HCT116 (cell line): ENCODE measurements around the gene RPS27L.

ENCODE experiments used
- CBX3 ChIP-seq: IDR thresholded peaks from 2 replicates; pipeline ENCODE4 v1.6.1; 2012; ENCODE audit warnings: low read depth
- CEBPB ChIP-seq: IDR thresholded peaks from 2 replicates; pipeline ENCODE4 v1.6.1; 2012; ENCODE audit warnings: low read depth
- EGR1 ChIP-seq: IDR thresholded peaks from 2 replicates; pipeline ENCODE4 v1.6.1; 2012; ENCODE audit warnings: low read depth
- EZH2 ChIP-seq: fragments of 200-600 bp; sonication (generic); IDR thresholded peaks from 2 replicates; pipeline ENCODE4 v1.6.1; 2017; ENCODE audit warnings: antibody characterized with exemption, mixed run types
- EZH2phosphoT487 ChIP-seq: fragments of 200-600 bp; IDR thresholded peaks from 2 replicates; pipeline ENCODE4 v1.6.1; 2018; ENCODE audit warnings: antibody characterized with exemption, borderline replicate concordance
- POLR2A ChIP-seq: IDR thresholded peaks from 2 replicates; pipeline ENCODE4 v1.7.0; 2011; ENCODE audit warnings: borderline replicate concordance; ENCODE audit not compliant: insufficient read depth, insufficient read length; ENCODE audit errors: extremely low read depth
- POLR2AphosphoS5 ChIP-seq: IDR thresholded peaks from 2 replicates; pipeline ENCODE4 v1.6.1; 2011; ENCODE audit warnings: mild to moderate bottlenecking, low read depth, low read length, moderate library complexity
- RAD21 ChIP-seq: IDR thresholded peaks from 2 replicates; pipeline ENCODE4 v1.6.1; 2012; ENCODE audit warnings: low read depth, mild to moderate bottlenecking
- SP1 ChIP-seq: IDR thresholded peaks from 2 replicates; pipeline ENCODE4 v1.6.1; 2012; ENCODE audit warnings: low read depth
- ZNF274 ChIP-seq: fragments of 200-500 bp; sonication (Bioruptor generic); IDR thresholded peaks from 2 replicates; pipeline ENCODE4 v1.6.1; 2014; ENCODE audit warnings: mild to moderate bottlenecking, low read depth, low read length, inconsistent platforms
- TF ChIP-seq, protein P1 (sequence below), 3 experiments: fragments of 200-600 bp in 1 of 3; sonication (generic) in 1 of 3; IDR thresholded peaks in 2 of 3; conservative IDR thresholded peaks in 1 of 3; 2 replicates each; pipeline ENCODE4 v1.5.1; 2012 to 2017; ENCODE audit warnings: low read depth in 2 of 3, low read length in 2 of 3, antibody characterized with exemption in 1 of 3, borderline replicate concordance in 1 of 3, control low read depth in 1 of 3, mild to moderate bottlenecking in 1 of 3, mixed read lengths in 1 of 3, mixed run types in 1 of 3, moderate library complexity in 1 of 3; ENCODE audit not compliant: insufficient read depth in 1 of 3
- TF ChIP-seq, protein P2 (sequence below): IDR thresholded peaks from 2 replicates; pipeline ENCODE4 v1.6.1; 2012
- TF ChIP-seq, protein P3 (sequence below): IDR thresholded peaks from 2 replicates; pipeline ENCODE4 v1.6.1; 2012
- TF ChIP-seq, protein P4 (sequence below): IDR thresholded peaks from 2 replicates; pipeline ENCODE4 v1.6.1; 2012; ENCODE audit warnings: low read depth

- TF ChIP-seq POLR2A (no peak), EGR1 (no peak), EZH2 (no peak), EZH2phosphoT487 (no peak), ZNF274 (no peak), POLR2AphosphoS5 (no peak), CEBPB (no peak), SP1 (no peak), RAD21 (no peak), CBX3 (no peak)
- TF ChIP-seq, protein P1, sequence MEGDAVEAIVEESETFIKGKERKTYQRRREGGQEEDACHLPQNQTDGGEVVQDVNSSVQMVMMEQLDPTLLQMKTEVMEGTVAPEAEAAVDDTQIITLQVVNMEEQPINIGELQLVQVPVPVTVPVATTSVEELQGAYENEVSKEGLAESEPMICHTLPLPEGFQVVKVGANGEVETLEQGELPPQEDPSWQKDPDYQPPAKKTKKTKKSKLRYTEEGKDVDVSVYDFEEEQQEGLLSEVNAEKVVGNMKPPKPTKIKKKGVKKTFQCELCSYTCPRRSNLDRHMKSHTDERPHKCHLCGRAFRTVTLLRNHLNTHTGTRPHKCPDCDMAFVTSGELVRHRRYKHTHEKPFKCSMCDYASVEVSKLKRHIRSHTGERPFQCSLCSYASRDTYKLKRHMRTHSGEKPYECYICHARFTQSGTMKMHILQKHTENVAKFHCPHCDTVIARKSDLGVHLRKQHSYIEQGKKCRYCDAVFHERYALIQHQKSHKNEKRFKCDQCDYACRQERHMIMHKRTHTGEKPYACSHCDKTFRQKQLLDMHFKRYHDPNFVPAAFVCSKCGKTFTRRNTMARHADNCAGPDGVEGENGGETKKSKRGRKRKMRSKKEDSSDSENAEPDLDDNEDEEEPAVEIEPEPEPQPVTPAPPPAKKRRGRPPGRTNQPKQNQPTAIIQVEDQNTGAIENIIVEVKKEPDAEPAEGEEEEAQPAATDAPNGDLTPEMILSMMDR (IDR thresholded peaks at IDR 0.05 in 2 of 3, conservative IDR thresholded peaks at IDR 0.05 in 1 of 3; ENCODE audit: borderline replicate concordance in 1 of 3, insufficient read depth in 1 of 3, low read depth in 2 of 3, low read length in 2 of 3), result no peak
- TF ChIP-seq, protein P2, sequence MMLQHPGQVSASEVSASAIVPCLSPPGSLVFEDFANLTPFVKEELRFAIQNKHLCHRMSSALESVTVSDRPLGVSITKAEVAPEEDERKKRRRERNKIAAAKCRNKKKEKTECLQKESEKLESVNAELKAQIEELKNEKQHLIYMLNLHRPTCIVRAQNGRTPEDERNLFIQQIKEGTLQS, result no peak
- TF ChIP-seq, protein P3, sequence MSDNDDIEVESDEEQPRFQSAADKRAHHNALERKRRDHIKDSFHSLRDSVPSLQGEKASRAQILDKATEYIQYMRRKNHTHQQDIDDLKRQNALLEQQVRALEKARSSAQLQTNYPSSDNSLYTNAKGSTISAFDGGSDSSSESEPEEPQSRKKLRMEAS, result no peak
- TF ChIP-seq, protein P4, sequence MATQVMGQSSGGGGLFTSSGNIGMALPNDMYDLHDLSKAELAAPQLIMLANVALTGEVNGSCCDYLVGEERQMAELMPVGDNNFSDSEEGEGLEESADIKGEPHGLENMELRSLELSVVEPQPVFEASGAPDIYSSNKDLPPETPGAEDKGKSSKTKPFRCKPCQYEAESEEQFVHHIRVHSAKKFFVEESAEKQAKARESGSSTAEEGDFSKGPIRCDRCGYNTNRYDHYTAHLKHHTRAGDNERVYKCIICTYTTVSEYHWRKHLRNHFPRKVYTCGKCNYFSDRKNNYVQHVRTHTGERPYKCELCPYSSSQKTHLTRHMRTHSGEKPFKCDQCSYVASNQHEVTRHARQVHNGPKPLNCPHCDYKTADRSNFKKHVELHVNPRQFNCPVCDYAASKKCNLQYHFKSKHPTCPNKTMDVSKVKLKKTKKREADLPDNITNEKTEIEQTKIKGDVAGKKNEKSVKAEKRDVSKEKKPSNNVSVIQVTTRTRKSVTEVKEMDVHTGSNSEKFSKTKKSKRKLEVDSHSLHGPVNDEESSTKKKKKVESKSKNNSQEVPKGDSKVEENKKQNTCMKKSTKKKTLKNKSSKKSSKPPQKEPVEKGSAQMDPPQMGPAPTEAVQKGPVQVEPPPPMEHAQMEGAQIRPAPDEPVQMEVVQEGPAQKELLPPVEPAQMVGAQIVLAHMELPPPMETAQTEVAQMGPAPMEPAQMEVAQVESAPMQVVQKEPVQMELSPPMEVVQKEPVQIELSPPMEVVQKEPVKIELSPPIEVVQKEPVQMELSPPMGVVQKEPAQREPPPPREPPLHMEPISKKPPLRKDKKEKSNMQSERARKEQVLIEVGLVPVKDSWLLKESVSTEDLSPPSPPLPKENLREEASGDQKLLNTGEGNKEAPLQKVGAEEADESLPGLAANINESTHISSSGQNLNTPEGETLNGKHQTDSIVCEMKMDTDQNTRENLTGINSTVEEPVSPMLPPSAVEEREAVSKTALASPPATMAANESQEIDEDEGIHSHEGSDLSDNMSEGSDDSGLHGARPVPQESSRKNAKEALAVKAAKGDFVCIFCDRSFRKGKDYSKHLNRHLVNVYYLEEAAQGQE, result no peak
Observed at GRCh38 chr15:63198371-63199250, 41.3 kb upstream of the RPS27L start.
